NB4 (cell line): ENCODE measurements around the gene BMP8A.
"Not testable (repeated sequence)": the region's sequence is repeated elsewhere in the genome, so short reads cannot be mapped to it uniquely, and the experiment has no call there.

Experiments used
- DNase-seq: peaks from one replicate; pipeline ENCODE4 v3.0.0; 2010; ENCODE audit warnings: low read depth
- H3K4me3 ChIP-seq: one replicate; pipeline ENCODE4 v1.5.1; 2011; ENCODE audit warnings: mild to moderate bottlenecking, low read depth, low read length, moderate library complexity
- CTCF ChIP-seq: IDR thresholded peaks from one replicate; pipeline ENCODE4 v1.5.1; 2012; ENCODE audit warnings: low read depth, low read length
- MAX ChIP-seq: IDR thresholded peaks from 2 replicates; pipeline ENCODE4 v1.6.1; 2011; ENCODE audit warnings: low read depth, low read length
- MYC ChIP-seq: IDR thresholded peaks from 2 replicates; pipeline ENCODE4 v1.6.1; 2011; ENCODE audit warnings: low read depth, low read length
- POLR2A ChIP-seq: IDR thresholded peaks from 2 replicates; pipeline ENCODE4 v1.6.1; 2011; ENCODE audit warnings: mild to moderate bottlenecking; ENCODE audit not compliant: insufficient read length; ENCODE audit errors: extremely low read depth

The BMP8A gene

GRCh38 chr1:39522661-39523567 is 31.5 kb downstream of the BMP8A start:
- DNase-seq, result no peak
- no peak overlapping the region for H3K4me3 ChIP-seq
- no peak for TF ChIP-seq MYC
- no peak for TF ChIP-seq MAX
- no peak for TF ChIP-seq POLR2A
- TF ChIP-seq CTCF, result no peak

GRCh38 chr1:39524171-39524570 is 32.7 kb downstream of the BMP8A start:
- TF ChIP-seq POLR2A, result no peak
- no peak for DNase-seq
- no peak overlapping the region for H3K4me3 ChIP-seq

- DNase-seq, result no peak
- TF ChIP-seq CTCF (no peak), MAX (no peak), POLR2A (no peak), MYC (no peak)
- H3K4me3 ChIP-seq, result no peak overlapping the region
These were observed 33.3 kb downstream of the BMP8A start for GRCh38 chr1:39524591-39525365.

- DNase-seq, result peak; percentile 80
- H3K4me3 ChIP-seq, result no peak overlapping the region
- TF ChIP-seq MYC (no peak), CTCF (no peak), MAX (no peak), POLR2A (no peak)
These were observed 34.1 kb downstream of the BMP8A start for GRCh38 chr1:39525366-39526165.

GRCh38 chr1:39526466-39527189 is 35.2 kb downstream of the BMP8A start:
- no peak overlapping the region for H3K4me3 ChIP-seq
- DNase-seq, result no peak
- TF ChIP-seq MYC (no peak), CTCF (no peak), MAX (no peak), POLR2A (no peak)

- not testable (repeated sequence) for H3K4me3 ChIP-seq, DNase-seq
These were observed 35.7 kb downstream of the BMP8A start for GRCh38 chr1:39527190-39527579.
